Peyer's patch (tissue), 4 donors: ENCODE data around the gene PIGT. TPM values are rescaled to one million over a fixed set of nuclear protein-coding genes. Genes with fewer than 3 reads are reported as not detected.

Experiments used
- DNase-seq, 3 donors: peaks; one replicate each; pipeline ENCODE4 v3.0.0-alpha.2; 2017 to 2019
- H3K27ac ChIP-seq, 4 donors: fragments of 200-600 bp; sonication (generic); one replicate each; pipeline ENCODE4 v1.5.1; 2016 to 2019
- H3K27me3 ChIP-seq, 2 donors: fragments of 200-600 bp; sonication (generic); one replicate each; pipeline ENCODE4 v1.5.1; 2019
- H3K36me3 ChIP-seq, 3 donors: fragments of 200-600 bp; sonication (generic); one replicate each; pipeline ENCODE4 v1.5.1; 2016 to 2019
- H3K4me1 ChIP-seq, 4 donors: fragments of 200-600 bp; sonication (generic); one replicate each; pipeline ENCODE4 v1.5.1; 2016 to 2019
- H3K4me3 ChIP-seq, 4 donors: fragments of 200-600 bp; sonication (generic); 1 replicate in 3 of 4; 2 replicates in 1 of 4; pipeline ENCODE4 v1.5.1; 2016 to 2019; ENCODE audit warnings: mild to moderate bottlenecking in 1 of 4
- H3K9me3 ChIP-seq, 4 donors: fragments of 200-600 bp; sonication (generic); one replicate each; pipeline ENCODE4 v1.5.1; 2016 to 2019; ENCODE audit warnings: mild to moderate bottlenecking in 1 of 4
- POLR2A ChIP-seq, 2 donors: fragments of 450-650 bp; IDR thresholded peaks; one replicate each; pipeline ENCODE4 v1.5.1; 2017; ENCODE audit warnings: antibody characterized with exemption in 2 of 2, mild to moderate bottlenecking in 2 of 2, moderate library complexity in 2 of 2
- total RNA-seq, 4 donors: library from RNA; depleted of rRNA; stranded (reverse); fragments of >200 nt; gene quantifications; one replicate each; pipeline ENCODE4 v1.1.0, GENCODE V29; 2016
- TF ChIP-seq, protein P1 (sequence below), 6 experiments: fragments of 450-650 bp in 4 of 6; fragments of 200-600 bp in 2 of 6; sonication (generic) in 1 of 6; IDR thresholded peaks; one replicate each; pipeline ENCODE4 v1.5.1; 2017 to 2019; ENCODE audit warnings: antibody characterized with exemption in 6 of 6, mild to moderate bottlenecking in 3 of 6, moderate library complexity in 1 of 6

PIGT gene
- total RNA-seq, 4 donors from 2014 or later: 87.5 to 147 (median 113) TPM

DNA sequence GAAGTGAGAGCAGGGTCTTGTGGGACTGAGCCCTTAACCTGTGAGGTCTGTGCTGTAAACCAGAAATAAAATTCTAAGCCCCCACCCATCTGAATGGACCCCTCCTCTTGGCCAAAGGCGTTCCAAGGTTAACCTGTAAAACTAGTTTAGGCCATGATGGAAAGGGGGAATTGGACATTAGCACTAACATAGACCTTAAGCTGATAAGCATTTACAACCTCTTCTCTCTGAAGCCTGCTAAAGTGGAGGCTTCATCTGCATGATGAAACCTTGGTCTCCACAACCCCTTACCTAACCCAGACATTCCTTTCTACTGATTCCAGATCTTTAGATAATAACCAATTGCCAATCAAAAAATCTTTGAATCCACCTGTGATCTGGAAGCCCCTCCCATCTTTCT lies 25.8 kb downstream of the PIGT start:
- TF ChIP-seq POLR2A (IDR thresholded peaks at IDR 0.05): no peak
- TF ChIP-seq, protein P1, sequence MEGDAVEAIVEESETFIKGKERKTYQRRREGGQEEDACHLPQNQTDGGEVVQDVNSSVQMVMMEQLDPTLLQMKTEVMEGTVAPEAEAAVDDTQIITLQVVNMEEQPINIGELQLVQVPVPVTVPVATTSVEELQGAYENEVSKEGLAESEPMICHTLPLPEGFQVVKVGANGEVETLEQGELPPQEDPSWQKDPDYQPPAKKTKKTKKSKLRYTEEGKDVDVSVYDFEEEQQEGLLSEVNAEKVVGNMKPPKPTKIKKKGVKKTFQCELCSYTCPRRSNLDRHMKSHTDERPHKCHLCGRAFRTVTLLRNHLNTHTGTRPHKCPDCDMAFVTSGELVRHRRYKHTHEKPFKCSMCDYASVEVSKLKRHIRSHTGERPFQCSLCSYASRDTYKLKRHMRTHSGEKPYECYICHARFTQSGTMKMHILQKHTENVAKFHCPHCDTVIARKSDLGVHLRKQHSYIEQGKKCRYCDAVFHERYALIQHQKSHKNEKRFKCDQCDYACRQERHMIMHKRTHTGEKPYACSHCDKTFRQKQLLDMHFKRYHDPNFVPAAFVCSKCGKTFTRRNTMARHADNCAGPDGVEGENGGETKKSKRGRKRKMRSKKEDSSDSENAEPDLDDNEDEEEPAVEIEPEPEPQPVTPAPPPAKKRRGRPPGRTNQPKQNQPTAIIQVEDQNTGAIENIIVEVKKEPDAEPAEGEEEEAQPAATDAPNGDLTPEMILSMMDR (IDR thresholded peaks at IDR 0.05): no peak
- Histone ChIP-seq H3K9me3 (no peaks in the 10 kb centered on the region), H3K36me3 (no peaks in the 10 kb centered on the region), H3K27ac (no peak overlapping the region), H3K27me3 (no peaks in the 10 kb centered on the region), H3K4me3 (no peak overlapping the region), H3K4me1 (no peaks in the 10 kb centered on the region)
- no peak for DNase-seq

DNA sequence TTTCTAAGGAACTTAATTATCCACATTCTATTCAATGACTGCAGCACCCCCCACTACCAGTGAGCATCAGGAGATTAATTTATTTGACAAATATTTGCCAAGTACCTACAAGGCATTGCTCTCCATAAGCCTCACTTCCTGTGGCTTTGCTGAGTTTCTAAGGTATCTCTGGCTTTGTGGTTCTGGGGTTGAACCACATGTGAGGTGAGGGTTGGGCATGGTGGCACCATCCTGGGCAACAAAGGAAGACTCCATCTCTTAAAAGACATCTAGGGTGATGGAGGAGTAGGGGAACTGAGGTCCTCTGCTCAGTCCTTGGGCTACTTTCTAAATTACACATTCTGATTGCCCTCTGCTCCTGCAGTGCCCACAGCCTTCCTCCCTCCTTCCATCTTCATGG lies 28.1 kb downstream of the PIGT start:
- no peak overlapping the region for H3K27ac ChIP-seq

GRCh38 chr20:45445805-45446562 lies 30.0 kb downstream of the PIGT start:
- DNase-seq: peak in 1 of 3 donors; percentile 76

More for the DNA sequence above, 28.1 kb downstream of the PIGT start:
- H3K36me3 ChIP-seq: no peaks in the 10 kb centered on the region
- no peaks in the 10 kb centered on the region for H3K4me1 ChIP-seq
- H3K9me3 ChIP-seq: no peaks in the 10 kb centered on the region
- TF ChIP-seq POLR2A (IDR thresholded peaks at IDR 0.05): no peak
- TF ChIP-seq, protein P1 (IDR thresholded peaks at IDR 0.05): no peak
- no peaks in the 10 kb centered on the region for H3K27me3 ChIP-seq
- no peak for DNase-seq
- no peak overlapping the region for H3K4me3 ChIP-seq

GRCh38 chr20:45448270-45448669 lies 32.3 kb downstream of the PIGT start:
- Histone ChIP-seq H3K4me3 (no peak overlapping the region), H3K9me3 (no peaks in the 10 kb centered on the region), H3K36me3 (no peaks in the 10 kb centered on the region), H3K27ac (peak overlapping the region in 1 of 4 donors; percentile 72), H3K27me3 (no peaks in the 10 kb centered on the region), H3K4me1 (no peaks in the 10 kb centered on the region)
- no peak for TF ChIP-seq POLR2A (IDR thresholded peaks at IDR 0.05)
- TF ChIP-seq, protein P1 (IDR thresholded peaks at IDR 0.05): no peak
- no peak for DNase-seq

More at GRCh38 chr20:45445805-45446562, 30.0 kb downstream of the PIGT start:
- no peak overlapping the region for H3K27ac ChIP-seq
- no peaks in the 10 kb centered on the region for H3K27me3 ChIP-seq
- H3K9me3 ChIP-seq: no peaks in the 10 kb centered on the region
- no peaks in the 10 kb centered on the region for H3K4me1 ChIP-seq
- no peaks in the 10 kb centered on the region for H3K36me3 ChIP-seq
- TF ChIP-seq, protein P1 (IDR thresholded peaks at IDR 0.05): peak in 5 of 6 experiments; percentile 26 to 53 (median 44)
- no peak for TF ChIP-seq POLR2A (IDR thresholded peaks at IDR 0.05)
- peak overlapping the region in 1 of 4 donors; percentile 7 for H3K4me3 ChIP-seq

- H3K9me3 ChIP-seq: no peaks in the 10 kb centered on the region
- no peaks in the 10 kb centered on the region for H3K36me3 ChIP-seq
- TF ChIP-seq, protein P1 (IDR thresholded peaks at IDR 0.05): no peak
- no peak for TF ChIP-seq POLR2A (IDR thresholded peaks at IDR 0.05)
- H3K27me3 ChIP-seq: no peaks in the 10 kb centered on the region
- no peak for DNase-seq
- peak overlapping the region in 3 of 4 donors; percentile 51 to 75 (median 51) for H3K27ac ChIP-seq
- no peaks in the 10 kb centered on the region for H3K4me1 ChIP-seq
- H3K4me3 ChIP-seq: no peak overlapping the region
Measured at GRCh38 chr20:45449528-45449927, 33.6 kb downstream of the PIGT start.
